LNCAP (cell line): ENCODE data around the gene ZNF317.

ENCODE experiments used
- TF ChIP-seq, protein P1 (sequence below): fragments of 450-650 bp; IDR thresholded peaks from 2 replicates; pipeline ENCODE4 v1.5.1; 2017; ENCODE audit warnings: mild to moderate bottlenecking

Gene ZNF317

DNA sequence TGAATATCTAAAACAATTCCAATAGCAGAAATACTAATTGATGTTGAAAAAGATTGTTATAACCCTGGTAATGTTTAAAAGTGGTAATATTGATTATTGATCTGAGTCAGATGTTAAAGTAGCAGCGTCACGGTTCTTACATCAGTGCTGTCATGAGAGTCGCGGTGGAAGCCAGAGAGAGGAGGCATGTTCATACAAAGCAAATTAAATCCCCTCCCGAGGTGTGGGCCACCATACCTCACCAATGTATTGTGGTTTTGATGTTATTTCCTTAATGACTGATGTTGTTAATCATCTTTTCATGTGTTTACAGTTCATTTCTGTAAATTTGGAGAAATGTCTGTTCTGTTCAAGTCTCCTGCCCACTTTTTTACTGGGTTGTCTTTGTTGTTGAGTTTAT, 11.2 kb downstream of the ZNF317 start:
- TF ChIP-seq, protein P1, sequence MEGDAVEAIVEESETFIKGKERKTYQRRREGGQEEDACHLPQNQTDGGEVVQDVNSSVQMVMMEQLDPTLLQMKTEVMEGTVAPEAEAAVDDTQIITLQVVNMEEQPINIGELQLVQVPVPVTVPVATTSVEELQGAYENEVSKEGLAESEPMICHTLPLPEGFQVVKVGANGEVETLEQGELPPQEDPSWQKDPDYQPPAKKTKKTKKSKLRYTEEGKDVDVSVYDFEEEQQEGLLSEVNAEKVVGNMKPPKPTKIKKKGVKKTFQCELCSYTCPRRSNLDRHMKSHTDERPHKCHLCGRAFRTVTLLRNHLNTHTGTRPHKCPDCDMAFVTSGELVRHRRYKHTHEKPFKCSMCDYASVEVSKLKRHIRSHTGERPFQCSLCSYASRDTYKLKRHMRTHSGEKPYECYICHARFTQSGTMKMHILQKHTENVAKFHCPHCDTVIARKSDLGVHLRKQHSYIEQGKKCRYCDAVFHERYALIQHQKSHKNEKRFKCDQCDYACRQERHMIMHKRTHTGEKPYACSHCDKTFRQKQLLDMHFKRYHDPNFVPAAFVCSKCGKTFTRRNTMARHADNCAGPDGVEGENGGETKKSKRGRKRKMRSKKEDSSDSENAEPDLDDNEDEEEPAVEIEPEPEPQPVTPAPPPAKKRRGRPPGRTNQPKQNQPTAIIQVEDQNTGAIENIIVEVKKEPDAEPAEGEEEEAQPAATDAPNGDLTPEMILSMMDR, result no peak

DNA sequence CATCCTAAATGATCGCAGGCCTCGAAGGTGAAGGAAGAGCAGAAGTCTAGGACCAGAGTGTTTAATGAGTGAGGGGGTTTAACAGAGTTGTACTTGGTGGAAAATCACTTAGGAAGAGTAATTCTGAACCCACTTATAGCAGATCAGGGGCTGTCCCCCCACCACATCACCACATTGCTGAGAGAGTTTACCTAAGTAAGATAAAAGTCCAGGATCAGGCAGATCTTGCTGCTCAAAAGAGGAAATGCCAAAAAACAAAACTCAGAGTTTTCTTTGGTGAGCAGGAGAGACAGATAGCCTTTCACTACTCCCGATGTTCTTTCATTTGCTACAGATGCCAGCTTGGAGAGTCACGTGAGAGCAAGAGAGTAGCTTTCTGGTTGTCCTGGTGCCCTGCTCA, 15.4 kb downstream of the ZNF317 start:
- TF ChIP-seq, protein P1, result no peak

DNA sequence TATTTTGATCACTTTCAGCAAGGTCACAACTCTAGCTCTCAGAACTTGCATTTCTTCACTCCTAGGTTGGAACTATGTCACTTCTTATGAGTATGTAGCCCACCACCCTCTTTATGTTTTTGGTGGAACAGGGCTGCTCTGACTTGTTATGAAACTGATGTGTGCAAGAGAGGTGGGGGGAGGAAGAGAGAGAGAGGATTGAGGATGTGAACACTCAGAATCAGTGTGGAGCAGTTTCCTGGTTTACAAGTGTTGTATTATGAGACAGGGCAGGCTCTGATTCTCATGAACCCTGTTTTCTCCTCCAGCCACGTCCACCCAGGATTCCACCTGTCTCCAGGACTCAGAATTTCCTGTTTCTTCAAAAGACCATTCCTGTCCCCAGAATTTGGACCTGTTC, 16.1 kb downstream of the ZNF317 start:
- TF ChIP-seq, protein P1, result no peak

- TF ChIP-seq, protein P1, result no peak
Observed at GRCh38 chr19:9159891-9160290, 19.7 kb downstream of the ZNF317 start.

- TF ChIP-seq, protein P1, result no peak
Observed at GRCh38 chr19:9161427-9161826, 21.2 kb downstream of the ZNF317 start.

DNA sequence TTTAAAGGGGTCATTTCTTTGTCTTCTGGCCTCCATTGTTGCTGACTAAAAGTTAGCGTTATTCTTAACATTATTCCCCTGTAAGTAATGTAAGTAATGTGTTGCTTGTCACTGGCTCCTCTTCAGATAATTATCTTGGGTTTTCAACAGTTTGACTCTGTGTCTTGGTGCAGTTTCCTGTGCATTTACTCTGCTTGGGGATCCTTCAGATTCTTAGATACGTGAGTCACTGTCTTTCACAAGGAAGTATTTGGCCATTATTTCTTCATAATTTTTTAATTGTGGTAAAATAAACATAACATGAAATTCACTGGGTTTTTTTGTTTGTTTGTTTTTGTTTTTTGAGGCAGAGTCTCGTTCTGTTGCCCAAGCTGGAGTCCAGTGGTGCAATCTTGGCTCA, 25.1 kb downstream of the ZNF317 start:
- TF ChIP-seq, protein P1, result no peak

DNA sequence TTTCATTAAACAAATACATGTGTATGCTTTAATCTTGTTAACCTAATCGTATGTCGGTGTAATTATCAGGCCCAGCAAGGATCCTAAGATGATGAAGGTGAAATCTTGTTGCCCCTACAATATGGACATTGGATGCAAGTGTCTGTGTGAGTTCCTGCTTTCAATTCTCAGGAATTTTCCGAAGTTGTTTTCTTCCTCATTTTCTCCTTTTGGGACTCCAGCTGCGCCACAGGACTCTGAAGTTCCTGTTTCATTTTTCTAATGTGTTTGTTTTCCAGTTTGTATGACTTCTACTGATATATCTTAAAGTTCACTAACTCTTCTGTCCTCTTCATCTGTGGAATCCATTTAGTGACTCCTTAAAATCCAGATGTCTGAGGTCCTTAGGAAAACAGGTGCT, 26.6 kb downstream of the ZNF317 start:
- TF ChIP-seq, protein P1, result no peak

DNA sequence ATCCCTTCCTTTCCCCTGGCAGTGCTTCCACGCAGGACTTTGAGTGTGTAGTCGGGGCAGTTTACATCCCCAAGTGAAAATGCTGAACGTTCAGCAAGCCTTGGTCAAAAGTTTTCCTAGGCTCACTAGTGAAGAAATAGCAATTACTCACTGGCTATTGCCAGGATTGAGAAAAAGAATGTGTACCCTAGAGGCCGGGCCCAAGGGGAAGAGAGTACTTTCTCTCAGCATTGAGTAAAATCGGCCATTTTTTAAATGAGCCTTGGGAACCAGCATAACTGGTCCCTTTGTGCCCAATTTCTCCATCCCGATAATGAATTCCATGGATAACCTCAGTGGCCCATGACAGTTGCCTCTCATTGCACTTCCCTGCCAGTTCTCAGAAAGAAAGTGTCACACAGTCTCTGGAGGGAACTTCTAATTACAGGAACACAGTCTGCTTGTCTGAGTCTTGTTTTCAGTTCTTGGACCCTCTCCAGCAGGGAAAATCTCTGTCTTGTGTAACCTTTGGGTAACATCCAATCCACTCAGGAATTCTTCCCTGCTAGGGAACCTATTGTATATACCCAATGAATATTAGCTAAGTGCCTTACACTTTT, 31.3 kb downstream of the ZNF317 start:
- TF ChIP-seq, protein P1, result no peak
